Progenitor cell of endocrine pancreas (in vitro differentiated cells): ENCODE results near the gene VEPH1. TPM values are rescaled to one million over a fixed set of nuclear protein-coding genes. Genes with fewer than 3 reads are reported as not detected.
A peak's percentile ranks its signal among the peaks of the same experiment; 100 is the strongest.

ENCODE experiments used
- DNase-seq: peaks from one replicate; pipeline ENCODE4 v3.0.0; 2021; ENCODE audit warnings: low spot score; ENCODE audit not compliant: unreplicated experiment
- H3K27ac Mint-ChIP-seq: 2 replicates; pipeline ENCODE4 v1.8.0; 2021; ENCODE audit warnings: mild to moderate bottlenecking, moderate library complexity, mixed read lengths
- H3K27me3 Mint-ChIP-seq: 2 replicates; pipeline ENCODE4 v1.8.0; 2021; ENCODE audit warnings: mixed read lengths
- H3K36me3 Mint-ChIP-seq: 2 replicates; pipeline ENCODE4 v1.8.0; 2022; ENCODE audit warnings: mixed read lengths; ENCODE audit not compliant: insufficient read depth
- H3K4me1 Mint-ChIP-seq: 2 replicates; pipeline ENCODE4 v1.8.0; 2021; ENCODE audit warnings: low read depth, mixed read lengths
- H3K4me3 Mint-ChIP-seq: 2 replicates; pipeline ENCODE4 v1.8.0; 2021; ENCODE audit warnings: low read depth, mild to moderate bottlenecking, moderate library complexity, mixed read lengths
- H3K9me3 Mint-ChIP-seq: 2 replicates; pipeline ENCODE4 v1.8.0; 2021; ENCODE audit warnings: low read depth, mixed read lengths
- total RNA-seq: library from RNA; stranded (reverse); gene quantifications from 2 replicates; pipeline ENCODE4 v1.2.1, GENCODE V29; 2021
- TF ChIP-seq, protein P1 (sequence below): fragments of 200-600 bp; sonication (generic); IDR thresholded peaks from one replicate; pipeline ENCODE4 v1.5.0; 2021; ENCODE audit warnings: antibody characterized with exemption, mild to moderate bottlenecking; ENCODE audit not compliant: unreplicated experiment

Gene VEPH1
- total RNA-seq, 1 donor from 2014 or later, result 12.3 TPM

DNA sequence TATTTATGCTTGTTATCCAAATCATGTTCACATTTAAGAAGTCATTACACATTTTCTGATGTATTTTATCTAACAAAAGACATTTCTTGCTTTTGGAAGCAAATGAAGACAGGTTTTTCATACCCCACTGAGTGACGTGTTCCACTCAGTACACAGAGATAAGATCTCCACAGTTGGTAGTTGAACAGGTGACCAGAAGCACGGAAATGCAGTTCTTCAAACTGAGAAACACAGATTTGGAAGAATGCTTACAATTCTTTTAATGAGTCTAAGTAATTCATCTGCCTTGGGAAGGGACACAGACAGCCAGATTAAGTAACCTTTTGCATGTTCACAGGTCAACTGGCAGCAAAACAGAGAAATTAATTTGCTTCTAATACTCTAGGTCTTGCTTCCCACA, 43.5 kb downstream of the VEPH1 start:
- TF ChIP-seq, protein P1, sequence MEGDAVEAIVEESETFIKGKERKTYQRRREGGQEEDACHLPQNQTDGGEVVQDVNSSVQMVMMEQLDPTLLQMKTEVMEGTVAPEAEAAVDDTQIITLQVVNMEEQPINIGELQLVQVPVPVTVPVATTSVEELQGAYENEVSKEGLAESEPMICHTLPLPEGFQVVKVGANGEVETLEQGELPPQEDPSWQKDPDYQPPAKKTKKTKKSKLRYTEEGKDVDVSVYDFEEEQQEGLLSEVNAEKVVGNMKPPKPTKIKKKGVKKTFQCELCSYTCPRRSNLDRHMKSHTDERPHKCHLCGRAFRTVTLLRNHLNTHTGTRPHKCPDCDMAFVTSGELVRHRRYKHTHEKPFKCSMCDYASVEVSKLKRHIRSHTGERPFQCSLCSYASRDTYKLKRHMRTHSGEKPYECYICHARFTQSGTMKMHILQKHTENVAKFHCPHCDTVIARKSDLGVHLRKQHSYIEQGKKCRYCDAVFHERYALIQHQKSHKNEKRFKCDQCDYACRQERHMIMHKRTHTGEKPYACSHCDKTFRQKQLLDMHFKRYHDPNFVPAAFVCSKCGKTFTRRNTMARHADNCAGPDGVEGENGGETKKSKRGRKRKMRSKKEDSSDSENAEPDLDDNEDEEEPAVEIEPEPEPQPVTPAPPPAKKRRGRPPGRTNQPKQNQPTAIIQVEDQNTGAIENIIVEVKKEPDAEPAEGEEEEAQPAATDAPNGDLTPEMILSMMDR, result no peak
- no peaks in the 10 kb centered on the region for H3K9me3 Mint-ChIP-seq
- H3K36me3 Mint-ChIP-seq, result no peaks in the 10 kb centered on the region
- H3K4me3 Mint-ChIP-seq, result no peak overlapping the region
- no peaks in the 10 kb centered on the region for H3K27me3 Mint-ChIP-seq
- no peak overlapping the region for H3K27ac Mint-ChIP-seq
- H3K4me1 Mint-ChIP-seq, result peaks cover 8% of the 10 kb centered on the region
- DNase-seq, result no peak

DNA sequence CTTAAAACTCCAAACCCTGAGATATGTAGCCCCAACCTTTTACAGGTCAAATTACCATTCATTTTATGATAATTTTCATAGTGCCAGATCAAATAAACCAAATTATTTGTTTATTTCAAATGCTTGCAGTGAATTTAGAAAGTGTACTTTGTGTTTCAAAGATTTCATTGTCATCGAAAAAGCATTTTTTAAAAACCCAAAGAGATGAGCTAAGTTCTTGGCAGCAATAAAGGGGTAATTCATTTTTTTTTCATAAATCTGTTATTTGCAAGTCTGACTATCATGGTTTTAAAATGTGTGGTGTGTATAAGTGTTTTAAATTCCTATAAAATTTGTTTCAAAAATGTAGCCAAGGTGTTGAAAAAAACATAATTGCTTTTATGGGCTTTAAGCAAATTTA, 49.4 kb downstream of the VEPH1 start:
- H3K9me3 Mint-ChIP-seq, result no peaks in the 10 kb centered on the region
- no peak overlapping the region for H3K27ac Mint-ChIP-seq
- DNase-seq, result no peak
- TF ChIP-seq, protein P1, result no peak
- no peaks in the 10 kb centered on the region for H3K36me3 Mint-ChIP-seq
- no peak overlapping the region for H3K4me3 Mint-ChIP-seq
- no peaks in the 10 kb centered on the region for H3K4me1 Mint-ChIP-seq
- no peaks in the 10 kb centered on the region for H3K27me3 Mint-ChIP-seq

- TF ChIP-seq, protein P1, result no peak
- Mint-ChIP-seq H3K36me3 (no peaks in the 10 kb centered on the region), H3K4me3 (no peak overlapping the region), H3K9me3 (no peaks in the 10 kb centered on the region), H3K4me1 (no peaks in the 10 kb centered on the region), H3K27me3 (no peaks in the 10 kb centered on the region), H3K27ac (no peak overlapping the region)
- DNase-seq, result no peak
Observed at GRCh38 chr3:157452097-157452496, 51.1 kb downstream of the VEPH1 start.

DNA sequence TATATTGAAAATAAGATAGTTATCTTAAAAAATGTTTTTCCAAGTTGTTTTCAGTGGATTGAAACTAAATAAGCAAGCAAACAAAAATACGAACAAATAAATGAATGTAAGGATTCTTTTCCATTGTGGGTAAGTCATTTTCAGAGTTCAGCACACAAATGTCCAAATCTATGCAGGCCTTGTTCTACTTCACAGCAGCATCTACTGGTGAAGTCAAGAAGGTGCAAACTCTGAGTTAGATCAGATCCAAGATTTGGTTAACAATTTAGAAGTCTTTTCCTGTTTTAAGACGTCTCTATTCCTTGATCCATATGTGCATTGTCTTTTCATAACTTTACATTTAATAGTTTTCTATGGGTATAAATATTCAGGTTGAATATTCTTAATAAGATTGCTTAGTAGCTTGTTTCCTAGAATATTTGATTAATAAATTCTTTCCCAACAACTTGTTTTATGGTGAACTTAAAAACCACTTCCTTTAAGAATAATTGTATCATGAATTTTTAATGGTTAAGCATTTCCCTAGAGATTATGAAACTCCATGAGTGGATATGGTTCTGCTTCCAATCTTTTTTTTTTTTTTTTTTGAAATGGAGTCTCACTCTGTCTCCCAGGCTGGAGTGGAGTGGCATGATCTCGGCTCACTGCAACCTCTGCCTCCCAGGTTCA, 56.1 kb downstream of the VEPH1 start:
- TF ChIP-seq, protein P1, result peak; percentile 30
- Mint-ChIP-seq H3K27me3 (no peaks in the 10 kb centered on the region), H3K36me3 (no peaks in the 10 kb centered on the region), H3K4me3 (no peak overlapping the region), H3K9me3 (no peaks in the 10 kb centered on the region), H3K27ac (no peak overlapping the region), H3K4me1 (no peaks in the 10 kb centered on the region)
- no peak for DNase-seq

DNA sequence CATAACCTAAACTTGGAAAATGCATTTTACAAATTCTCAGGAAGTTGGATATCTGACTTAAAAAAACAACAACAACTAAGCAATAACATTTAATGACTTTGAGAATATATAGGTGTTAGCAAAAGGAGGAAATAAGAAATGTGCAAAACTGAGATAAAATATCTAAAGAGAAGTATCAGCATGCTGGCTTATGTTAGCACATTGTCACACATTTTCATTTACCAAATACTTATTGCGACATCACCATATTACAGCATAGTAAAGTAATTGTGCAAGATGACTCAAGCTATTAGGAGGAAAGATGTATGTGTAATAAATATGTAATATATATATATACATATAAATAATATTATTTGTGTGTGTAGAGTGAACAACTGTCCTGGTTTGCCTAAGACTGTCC, 57.4 kb downstream of the VEPH1 start:
- Mint-ChIP-seq H3K27ac (peak overlapping the region; percentile 60), H3K27me3 (no peaks in the 10 kb centered on the region), H3K4me3 (no peak overlapping the region), H3K4me1 (no peaks in the 10 kb centered on the region), H3K9me3 (no peaks in the 10 kb centered on the region), H3K36me3 (no peaks in the 10 kb centered on the region)
- DNase-seq, result no peak
- TF ChIP-seq, protein P1, result no peak
